DOHH2 (cell line): ENCODE results near the gene NANOS1.

ENCODE experiments used
- H3F3A ChIP-seq: fragments of 200-600 bp; sonication (generic), shearing (Covaris generic); 2 replicates; pipeline ENCODE4 v1.6.0; 2016; ENCODE audit warnings: antibody characterized with exemption, mild to moderate bottlenecking; ENCODE audit not compliant: control insufficient read depth, insufficient read depth
- H3K27ac ChIP-seq: fragments of 200-600 bp; sonication (generic); 2 replicates; pipeline ENCODE4 v1.5.1; 2014; ENCODE audit warnings: low read depth, mild to moderate bottlenecking, low read length, moderate library complexity
- H3K27me3 ChIP-seq: fragments of 200-600 bp; sonication (generic); 2 replicates; pipeline ENCODE4 v1.6.1; 2014; ENCODE audit warnings: mild to moderate bottlenecking, low read length, mixed read lengths; ENCODE audit not compliant: control insufficient read depth
- H3K36me3 ChIP-seq: fragments of 200-600 bp; sonication (generic); 2 replicates; pipeline ENCODE4 v1.6.1; 2014; ENCODE audit warnings: mild to moderate bottlenecking, low read length, moderate library complexity, mixed read lengths; ENCODE audit not compliant: control insufficient read depth
- H3K4me1 ChIP-seq: fragments of 200-600 bp; sonication (generic); 2 replicates; pipeline ENCODE4 v1.6.1; 2014; ENCODE audit warnings: mild to moderate bottlenecking, low read length, mixed read lengths; ENCODE audit not compliant: control insufficient read depth
- H3K4me2 ChIP-seq: fragments of 200-600 bp; sonication (generic); 2 replicates; pipeline ENCODE4 v1.6.0; 2014; ENCODE audit warnings: mild to moderate bottlenecking, low read length, moderate library complexity
- H3K4me3 ChIP-seq: fragments of 200-600 bp; sonication (generic); 2 replicates; pipeline ENCODE4 v1.5.1; 2014; ENCODE audit warnings: mild to moderate bottlenecking, low read length, mixed read lengths
- H3K79me2 ChIP-seq: fragments of 200-600 bp; sonication (generic); 2 replicates; pipeline ENCODE4 v1.6.1; 2014; ENCODE audit warnings: mild to moderate bottlenecking, low read length, mixed read lengths; ENCODE audit not compliant: control insufficient read depth
- H3K9me2 ChIP-seq: fragments of 200-600 bp; sonication (generic); replicated peaks from 2 replicates; pipeline ENCODE4 v1.6.1; 2014; ENCODE audit warnings: mild to moderate bottlenecking, low read length, mixed read lengths; ENCODE audit not compliant: control insufficient read depth
- H3K9me3 ChIP-seq: fragments of 200-600 bp; sonication (generic); 2 replicates; pipeline ENCODE4 v1.6.1; 2014; ENCODE audit warnings: antibody characterized with exemption, low read length, mixed read lengths; ENCODE audit not compliant: control insufficient read depth, insufficient read depth
- H4K20me1 ChIP-seq: fragments of 200-600 bp; sonication (generic); 2 replicates; pipeline ENCODE4 v1.6.0; 2014; ENCODE audit warnings: low read depth, mild to moderate bottlenecking, antibody characterized with exemption, low read length, moderate library complexity; ENCODE audit not compliant: control insufficient read depth, insufficient read depth
- CTCF ChIP-seq: fragments of 200-600 bp; sonication (generic); IDR thresholded peaks from one replicate; pipeline ENCODE4 v1.5.1; 2014; ENCODE audit warnings: antibody characterized with exemption, mild to moderate bottlenecking, low read depth, low read length; ENCODE audit not compliant: poor library complexity, severe bottlenecking
- EZH2phosphoT487 ChIP-seq: fragments of 200-600 bp; sonication (generic); IDR thresholded peaks from 2 replicates; pipeline ENCODE4 v1.6.1; 2017; ENCODE audit warnings: borderline replicate concordance, mild to moderate bottlenecking, antibody characterized with exemption, low read length, moderate library complexity, mixed read lengths

Gene NANOS1

GRCh38 chr10:119024882-119025281, 4.6 kb upstream of the NANOS1 start:
- Histone ChIP-seq H3K27ac (no peak overlapping the region), H3K4me1 (peaks cover 6% of the 10 kb centered on the region)
- TF ChIP-seq CTCF: no peak
- no peak for TF ChIP-seq EZH2phosphoT487

GRCh38 chr10:119025336-119025735, 4.2 kb upstream of the NANOS1 start:
- no peaks in the 10 kb centered on the region for H3K36me3 ChIP-seq
- H3K9me2 ChIP-seq: no peaks in the 10 kb centered on the region
- peaks cover 17% of the 10 kb centered on the region for H3K27me3 ChIP-seq
- H3K4me3 ChIP-seq: no peak overlapping the region
- no peak for TF ChIP-seq EZH2phosphoT487
- no peak for TF ChIP-seq CTCF
- no peak overlapping the region for H3K27ac ChIP-seq
- no peaks in the 10 kb centered on the region for H3K9me3 ChIP-seq
- no peaks in the 10 kb centered on the region for H3K79me2 ChIP-seq
- peaks cover 6% of the 10 kb centered on the region for H3K4me1 ChIP-seq
- H4K20me1 ChIP-seq: no peaks in the 10 kb centered on the region
- H3K4me2 ChIP-seq: no peak overlapping the region
- peaks cover 4% of the 10 kb centered on the region for H3F3A ChIP-seq

More at GRCh38 chr10:119024882-119025281, 4.6 kb upstream of the NANOS1 start:
- no peaks in the 10 kb centered on the region for H3K9me3 ChIP-seq
- peaks cover 4% of the 10 kb centered on the region for H3F3A ChIP-seq
- H3K9me2 ChIP-seq: no peaks in the 10 kb centered on the region
- H4K20me1 ChIP-seq: no peaks in the 10 kb centered on the region
- no peaks in the 10 kb centered on the region for H3K79me2 ChIP-seq
- no peak overlapping the region for H3K4me2 ChIP-seq
- no peak overlapping the region for H3K4me3 ChIP-seq
- H3K36me3 ChIP-seq: no peaks in the 10 kb centered on the region
- peaks cover 18% of the 10 kb centered on the region for H3K27me3 ChIP-seq

- Histone ChIP-seq H4K20me1 (no peaks in the 10 kb centered on the region), H3K4me1 (peaks cover 10% of the 10 kb centered on the region), H3K27me3 (peaks cover 16% of the 10 kb centered on the region), H3K4me3 (no peak overlapping the region), H3K4me2 (no peak overlapping the region), H3F3A (peaks cover 5% of the 10 kb centered on the region), H3K9me2 (no peaks in the 10 kb centered on the region), H3K27ac (no peak overlapping the region), H3K9me3 (no peaks in the 10 kb centered on the region), H3K79me2 (no peaks in the 10 kb centered on the region), H3K36me3 (no peaks in the 10 kb centered on the region; the same call in 1 of the 2 replicates)
- no peak for TF ChIP-seq EZH2phosphoT487
- TF ChIP-seq CTCF: no peak
These were observed 3.7 kb upstream of the NANOS1 start for GRCh38 chr10:119025776-119026175.
